HepG2 (cell line): ENCODE measurements around the gene AGBL3. TPM values are rescaled to one million over a fixed set of nuclear protein-coding genes. Genes with fewer than 3 reads are reported as not detected.

Experiments used
- AGO1 ChIP-seq: fragments of 200-400 bp; formaldehyde crosslinking; IDR thresholded peaks from 2 replicates; pipeline ENCODE4 v1.6.1; 2017; ENCODE audit warnings: mild to moderate bottlenecking, low read depth, low read length, moderate library complexity; ENCODE audit not compliant: poor library complexity, severe bottlenecking
- CCAR2 ChIP-seq: fragments of 200-400 bp; formaldehyde crosslinking; optimal IDR thresholded peaks from 2 replicates; pipeline ENCODE3; 2018; ENCODE audit warnings: low read depth, mild to moderate bottlenecking, low read length, moderate library complexity
- DNMT3B ChIP-seq: conservative IDR thresholded peaks from 2 replicates; pipeline ENCODE4 v1.6.1; 2016; ENCODE audit warnings: missing biosample characterization, control low read depth
- ETV5 ChIP-seq: IDR thresholded peaks from 2 replicates; pipeline ENCODE4 v1.6.1; 2018; ENCODE audit warnings: missing biosample characterization, missing genetic modification reagents, inconsistent platforms, borderline replicate concordance
- ETV6 ChIP-seq: sonication (generic); formaldehyde crosslinking; conservative IDR thresholded peaks from 2 replicates; pipeline ENCODE4 v1.4.0; 2020; ENCODE audit warnings: missing genetic modification reagents
- FIP1L1 ChIP-seq: fragments of 200-400 bp; formaldehyde crosslinking; IDR thresholded peaks from 2 replicates; pipeline ENCODE4 v1.6.1; 2018; ENCODE audit warnings: low read depth, mild to moderate bottlenecking, low read length, moderate library complexity, borderline replicate concordance; ENCODE audit not compliant: insufficient read depth
- HMGXB4 ChIP-seq, 2 experiments: sonication (generic) in 1 of 2; formaldehyde crosslinking in 1 of 2; IDR thresholded peaks; 2 replicates each; pipeline versions ENCODE4 v1.4.0 to v1.6.1; 2018 to 2020; ENCODE audit warnings: missing genetic modification reagents in 2 of 2, borderline replicate concordance in 1 of 2, low read depth in 1 of 2, mild to moderate bottlenecking in 1 of 2, missing biosample characterization in 1 of 2
- HOXA9 ChIP-seq: sonication (generic); formaldehyde crosslinking; IDR thresholded peaks from 2 replicates; pipeline ENCODE4 v1.8.1; 2022; ENCODE audit warnings: missing genetic modification reagents, mild to moderate bottlenecking, moderate library complexity, borderline replicate concordance
- IRF1 ChIP-seq: sonication (generic); formaldehyde crosslinking; IDR thresholded peaks from 2 replicates; pipeline ENCODE4 v1.4.0; 2020; ENCODE audit warnings: low read depth, mild to moderate bottlenecking, missing genetic modification reagents
- MXD1 ChIP-seq: sonication (generic); formaldehyde crosslinking; IDR thresholded peaks from 2 replicates; pipeline ENCODE4 v1.4.0; 2020; ENCODE audit warnings: mild to moderate bottlenecking, missing genetic modification reagents
- SP1 ChIP-seq, 2 experiments: fragments of 450-650 bp in 1 of 2; sonication (generic) in 1 of 2; formaldehyde crosslinking in 1 of 2; IDR thresholded peaks; 2 replicates each; pipeline versions ENCODE4 v1.4.0 to v1.6.1; 2016 to 2020; ENCODE audit warnings: missing genetic modification reagents in 1 of 2
- U2AF1 ChIP-seq: fragments of 200-400 bp; formaldehyde crosslinking; optimal IDR thresholded peaks from 2 replicates; pipeline ENCODE3; 2017; ENCODE audit warnings: mild to moderate bottlenecking, low read depth, low read length
- XBP1 ChIP-seq: sonication (generic); formaldehyde crosslinking; IDR thresholded peaks from 2 replicates; pipeline ENCODE4 v1.5.0; 2020; ENCODE audit warnings: missing genetic modification reagents
- ZBTB34 ChIP-seq: sonication (generic); formaldehyde crosslinking; IDR thresholded peaks from 2 replicates; pipeline ENCODE4 v1.8.0; 2022; ENCODE audit warnings: mild to moderate bottlenecking, missing genetic modification reagents
- ZBTB46 ChIP-seq: sonication (generic); formaldehyde crosslinking; IDR thresholded peaks from 2 replicates; pipeline ENCODE4 v1.4.0; 2020; ENCODE audit warnings: mild to moderate bottlenecking, missing genetic modification reagents, borderline replicate concordance
- ZFP36 ChIP-seq: fragments of 150-350 bp; IDR thresholded peaks from 2 replicates; pipeline ENCODE4 v1.6.1; 2018; ENCODE audit warnings: borderline replicate concordance, low read length, low read depth; ENCODE audit not compliant: partially characterized antibody
- ZNF224 ChIP-seq: sonication (generic); formaldehyde crosslinking; IDR thresholded peaks from 2 replicates; pipeline ENCODE4 v1.5.0; 2020; ENCODE audit warnings: mild to moderate bottlenecking, missing genetic modification reagents
- ZNF563 ChIP-seq: sonication (generic); formaldehyde crosslinking; IDR thresholded peaks from 2 replicates; pipeline ENCODE4 v1.8.0; 2022; ENCODE audit warnings: mild to moderate bottlenecking, moderate library complexity, missing genetic modification reagents
- ZNF576 ChIP-seq: sonication (generic); formaldehyde crosslinking; IDR thresholded peaks from 2 replicates; pipeline ENCODE4 v1.4.0; 2020; ENCODE audit warnings: mild to moderate bottlenecking, missing genetic modification reagents
- ZNF703 ChIP-seq: sonication (generic); formaldehyde crosslinking; IDR thresholded peaks from 2 replicates; pipeline ENCODE4 v1.5.1; 2020; ENCODE audit warnings: missing genetic modification reagents, mild to moderate bottlenecking, moderate library complexity, borderline replicate concordance
- polyA plus RNA-seq, 8 experiments: library from polyadenylated mRNA; depleted of rRNA in 3 of 8; stranded (reverse) in 7 of 8; unstranded in 1 of 8; fragments of >200 nt; fragmentation: Illumina TruSeq in 4 of 8; extraction: Trizol in 4 of 8; gene quantifications; 2 replicates each; pipeline versions ENCODE4 v1.2.1 to v1.2.3, GENCODE V29; 2011 to 2016; ENCODE audit warnings: low read depth in 4 of 8, missing spikeins in 1 of 8, mixed read lengths in 1 of 8; ENCODE audit not compliant: insufficient read depth in 1 of 8
- total RNA-seq, 5 experiments: library from RNA; depleted of rRNA; stranded (reverse); fragments of >200 nt; fragmentation: Illumina TruSeq; extraction: Trizol; gene quantifications; 2 replicates each; pipeline ENCODE4 v1.2.3, GENCODE V29; 2016; ENCODE audit warnings: low read depth in 1 of 5

The AGBL3 gene
- total and polyA plus RNA-seq, 2 of the 13 experiments (the other 11 are each of a cell fraction or from before 2014, with no cell fraction given), result 2.2 to 7.2 TPM

- TF ChIP-seq HMGXB4 (CRISPR knock-in tag; IDR thresholded peaks at IDR 0.05; ENCODE audit: borderline replicate concordance in 1 of 2, low read depth in 1 of 2) (peak in 1 of 2 experiments; percentile 74; a peak in 3 of 4 replicates), ETV5 (CRISPR knock-in tag) (peak; percentile 54; the same call in 1 of the 2 replicates), ZNF224 (CRISPR knock-in tag) (no peak), CCAR2 (no peak), ETV6 (CRISPR knock-in tag) (no peak), DNMT3B (CRISPR knock-in tag) (no peak), ZNF563 (no peak), HOXA9 (no peak), ZBTB34 (peak; percentile 40; the same call in 1 of the 2 replicates), ZNF703 (no peak), XBP1 (CRISPR knock-in tag) (no peak), ZFP36 (no peak), IRF1 (CRISPR knock-in tag) (peak; percentile 99), ZBTB46 (CRISPR knock-in tag) (no peak), U2AF1 (no peak), MXD1 (CRISPR knock-in tag) (no peak), ZNF576 (CRISPR knock-in tag) (no peak), AGO1 (no peak), SP1 (IDR thresholded peaks at IDR 0.05) (no peak), SP1 (CRISPR knock-in tag; IDR thresholded peaks at IDR 0.05) (no peak), FIP1L1 (no peak)
These were observed 161.8 kb downstream of the AGBL3 start, which contains the start of gene TMEM140 (continued) for GRCh38 chr7:135147899-135148721.
